Activated CD8-positive, alpha-beta T cell treated with anti-CD3 and anti-CD28 coated beads, Interleukin-2, amount 10 ng/mL, durations not matched to agents 7 days and 5 days (primary cell): ENCODE results near the gene DHRS7. TPM values are rescaled to one million over a fixed set of nuclear protein-coding genes. Genes with fewer than 3 reads are reported as not detected.

Experiments
- ATAC-seq: fragments of 150-1000 bp; cut with Tn5 transposase; one replicate; pipeline ENCODE4 v1.10.0; 2021; ENCODE audit warnings: moderate library complexity
- CTCF ChIA-PET: fragments of 350-600 bp; sonication (Branson Sonifier 250); formaldehyde crosslinking; loops from one replicate; lab custom pipeline; 2021; ENCODE audit warnings: antibody characterized with exemption; lab: Charles Lee
- POLR2A ChIA-PET: fragments of 350-600 bp; sonication (Branson Sonifier 250); formaldehyde crosslinking; loops from one replicate; lab custom pipeline; 2021; ENCODE audit warnings: antibody characterized with exemption; lab: Charles Lee
- DNase-seq: peaks from one replicate; pipeline ENCODE4 v3.0.0-alpha.2; 2020
- H3K27ac Mint-ChIP-seq: one replicate; pipeline ENCODE4 v1.8.0; 2021; ENCODE audit warnings: mild to moderate bottlenecking, mixed read lengths
- H3K27me3 Mint-ChIP-seq: one replicate; pipeline ENCODE4 v1.8.0; 2021; ENCODE audit warnings: low read depth, mixed read lengths
- H3K36me3 Mint-ChIP-seq: one replicate; pipeline ENCODE4 v1.8.0; 2021; ENCODE audit warnings: low read depth, mixed read lengths
- H3K4me1 Mint-ChIP-seq: one replicate; pipeline ENCODE4 v1.8.0; 2021; ENCODE audit warnings: low read depth, mixed read lengths
- H3K4me3 Mint-ChIP-seq: one replicate; pipeline ENCODE4 v1.8.0; 2021; ENCODE audit warnings: mild to moderate bottlenecking, mixed read lengths
- H3K9me3 Mint-ChIP-seq: one replicate; pipeline ENCODE4 v1.8.0; 2022; ENCODE audit warnings: mixed read lengths; ENCODE audit not compliant: insufficient read depth
- total RNA-seq, 2 experiments: library from RNA; stranded (reverse); gene quantifications; one replicate each; pipeline ENCODE4 v1.2.3, GENCODE V29; 2021

The DHRS7 gene
- total RNA-seq, 2 experiments from 2014 or later, result 45.7 to 54.4 TPM

DNA sequence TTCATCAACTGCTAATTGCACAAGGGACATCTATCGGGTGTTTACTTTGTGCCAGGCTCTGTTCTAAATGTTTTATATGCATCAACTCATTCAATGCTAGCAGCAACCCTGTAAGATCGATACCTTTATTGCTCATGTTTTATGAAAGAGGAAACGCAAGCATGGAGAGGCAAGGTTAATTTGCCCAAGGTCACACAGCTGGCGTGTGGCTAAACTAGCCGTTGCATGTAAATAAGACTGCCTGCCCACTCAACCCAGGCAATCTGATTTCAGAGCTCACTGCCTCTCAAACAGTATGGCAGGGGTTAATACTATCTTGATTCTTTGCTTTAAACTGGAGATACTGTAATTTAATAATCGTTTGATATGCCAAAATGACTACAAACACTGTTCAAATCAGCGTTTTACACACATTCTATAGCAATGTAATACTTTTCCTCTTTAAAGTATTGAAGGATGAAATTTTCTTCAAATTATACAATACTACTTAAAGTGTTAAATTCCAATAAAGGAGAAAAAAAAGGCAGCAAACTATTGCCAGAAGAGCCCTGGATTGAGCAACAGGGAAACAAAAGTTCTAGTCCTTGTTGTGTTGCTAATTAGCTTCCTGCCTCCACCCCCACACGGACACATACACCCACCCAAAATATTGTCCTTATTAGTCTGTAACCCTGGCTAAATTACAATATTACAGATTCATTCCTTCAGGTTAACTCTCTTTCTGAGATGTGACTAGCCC is 39.1 kb upstream of the DHRS7 start:
- H3K36me3 Mint-ChIP-seq, result no peaks in the 10 kb centered on the region
- no peaks in the 10 kb centered on the region for H3K4me1 Mint-ChIP-seq
- H3K27ac Mint-ChIP-seq, result no peak overlapping the region
- DNase-seq (no peak), ATAC-seq (no peak)
- peaks cover 13% of the 10 kb centered on the region for H3K9me3 Mint-ChIP-seq
- H3K4me3 Mint-ChIP-seq, result no peak overlapping the region
- CTCF ChIA-PET, result interaction anchor here (1.0 kb wide), 1 partner anchor 20 kb away, joined by 4 read pairs; no protein-coding TSS in a partner anchor
- POLR2A ChIA-PET, result no interaction called here
- peaks cover 16% of the 10 kb centered on the region for H3K27me3 Mint-ChIP-seq

DNA sequence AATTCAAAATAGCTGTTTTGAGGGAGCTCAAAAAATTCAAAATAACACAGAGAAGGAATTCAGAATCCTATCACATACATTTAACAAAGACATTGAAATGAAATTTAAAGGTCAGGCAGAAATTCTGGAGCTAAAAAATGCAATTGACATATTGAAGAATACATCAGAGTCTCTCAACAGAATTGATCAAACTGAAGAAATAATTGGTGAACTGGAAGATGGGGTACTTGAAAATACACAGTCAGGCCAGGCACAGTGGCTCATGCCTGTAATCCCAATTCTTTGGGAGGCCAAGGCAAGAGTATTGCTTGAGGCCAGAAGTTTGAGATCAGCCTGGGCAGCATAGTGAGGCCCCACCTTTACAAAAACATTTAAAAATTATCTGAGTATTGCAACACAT is 34.1 kb upstream of the DHRS7 start:
- peaks cover 7% of the 10 kb centered on the region for H3K4me1 Mint-ChIP-seq
- CTCF ChIA-PET, result interaction anchor here (2.8 kb wide), 1 partner anchor 15 kb away, joined by 13 read pairs; no protein-coding TSS in a partner anchor
- H3K4me3 Mint-ChIP-seq, result no peak overlapping the region
- ATAC-seq, result no peak
- DNase-seq, result no peak
- H3K27me3 Mint-ChIP-seq, result peaks cover 10% of the 10 kb centered on the region
- no peak overlapping the region for H3K27ac Mint-ChIP-seq
- peaks cover 17% of the 10 kb centered on the region for H3K9me3 Mint-ChIP-seq
- peaks cover 2% of the 10 kb centered on the region for H3K36me3 Mint-ChIP-seq
- POLR2A ChIA-PET, result no interaction called here

- DNase-seq (no peak), ATAC-seq (no peak)
- CTCF ChIA-PET, result interaction anchor here (2.8 kb wide), 1 partner anchor 14 kb away, joined by 13 read pairs; no protein-coding TSS in a partner anchor
- peaks cover 7% of the 10 kb centered on the region for H3K4me1 Mint-ChIP-seq
- POLR2A ChIA-PET, result no interaction called here
- no peak overlapping the region for H3K27ac Mint-ChIP-seq
- H3K4me3 Mint-ChIP-seq, result no peak overlapping the region
- peaks cover 17% of the 10 kb centered on the region for H3K9me3 Mint-ChIP-seq
- peaks cover 13% of the 10 kb centered on the region for H3K27me3 Mint-ChIP-seq
- peaks cover 2% of the 10 kb centered on the region for H3K36me3 Mint-ChIP-seq
Measured at GRCh38 chr14:60197629-60198303, 32.6 kb upstream of the DHRS7 start.

DNA sequence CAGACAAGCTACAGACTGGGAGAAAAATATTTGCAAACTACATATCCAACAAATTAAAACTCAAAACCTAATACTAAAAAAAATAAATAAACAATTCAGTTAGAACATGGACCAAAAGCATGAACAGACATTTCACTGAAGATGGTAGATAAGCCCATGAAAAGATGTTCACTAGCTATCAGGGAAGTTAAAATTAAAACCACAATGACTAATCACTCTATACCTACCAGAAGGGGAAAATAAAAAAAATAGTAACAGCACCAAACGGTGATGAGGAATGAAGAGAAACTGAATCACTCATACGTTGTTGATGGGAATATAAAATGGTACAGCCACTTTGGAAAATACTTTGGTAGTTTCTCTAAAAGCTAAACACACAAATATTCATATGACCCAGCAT is 31.1 kb upstream of the DHRS7 start:
- no peak overlapping the region for H3K27ac Mint-ChIP-seq
- peaks cover 15% of the 10 kb centered on the region for H3K9me3 Mint-ChIP-seq
- no peak for DNase-seq
- ChIA-PET POLR2A (no interaction called here), CTCF (interaction anchor here (1.0 to 2.5 kb wide), 8 partner anchors 12 to 367 kb away, joined by 3 to 18 read pairs (median 4); no protein-coding TSS in a partner anchor)
- peaks cover 9% of the 10 kb centered on the region for H3K27me3 Mint-ChIP-seq
- H3K4me1 Mint-ChIP-seq, result peaks cover 7% of the 10 kb centered on the region
- H3K4me3 Mint-ChIP-seq, result no peak overlapping the region
- H3K36me3 Mint-ChIP-seq, result peaks cover 2% of the 10 kb centered on the region
- no peak for ATAC-seq

GRCh38 chr14:60195179-60195810 is 30.1 kb upstream of the DHRS7 start:
- Mint-ChIP-seq H3K36me3 (peaks cover 2% of the 10 kb centered on the region), H3K4me1 (peaks cover 7% of the 10 kb centered on the region), H3K4me3 (no peak overlapping the region), H3K27ac (no peak overlapping the region), H3K9me3 (peaks cover 12% of the 10 kb centered on the region), H3K27me3 (peaks cover 8% of the 10 kb centered on the region)
- CTCF ChIA-PET, result interaction anchor here (1.0 to 2.5 kb wide), 6 partner anchors 11 to 368 kb away, joined by 3 to 18 read pairs (median 4); no protein-coding TSS in a partner anchor
- POLR2A ChIA-PET, result no interaction called here
- DNase-seq, result no peak
- ATAC-seq, result peak; percentile 42

DNA sequence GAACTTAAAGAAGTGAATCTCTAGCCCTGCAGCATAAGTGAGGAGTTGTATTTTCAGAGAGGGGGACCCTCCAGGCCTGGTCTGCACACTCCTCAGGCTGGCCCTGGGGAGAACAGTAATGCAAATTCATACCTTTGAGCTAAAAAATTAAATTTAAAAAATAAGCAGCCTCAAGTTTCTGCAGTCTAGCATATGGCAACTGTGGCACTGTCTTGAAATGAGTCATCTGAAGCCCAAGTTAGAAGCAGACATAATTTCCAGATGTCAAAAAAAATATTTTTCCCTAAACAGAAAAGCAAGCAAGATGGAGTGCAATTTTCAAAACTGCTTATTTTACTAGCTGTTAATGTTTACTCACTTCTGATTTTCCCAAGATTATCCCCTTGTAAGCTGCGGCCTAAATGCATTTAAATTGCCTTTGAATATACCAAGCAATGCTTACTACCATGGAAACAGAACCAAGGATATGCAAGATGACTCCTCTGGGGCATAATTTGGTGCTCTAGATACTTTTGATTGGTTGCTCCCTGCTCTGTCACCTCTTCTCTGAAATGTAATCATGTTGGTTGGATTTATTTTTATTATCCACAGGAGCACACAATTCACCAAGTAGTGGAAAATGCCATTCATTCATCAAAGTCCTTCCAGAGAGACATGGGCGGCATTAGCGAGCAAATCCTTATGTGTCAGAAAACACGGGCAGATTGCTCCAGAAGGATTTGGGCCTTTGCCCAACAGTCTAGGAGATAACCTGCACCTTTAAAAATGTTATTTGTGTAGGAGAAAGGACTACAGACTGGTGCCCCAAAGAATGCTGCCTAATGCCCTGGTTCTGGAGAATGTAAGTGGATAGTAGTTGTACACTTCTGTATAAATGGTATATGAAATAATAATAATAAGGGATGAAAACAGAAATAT is 25.0 kb upstream of the DHRS7 start:
- no peak overlapping the region for H3K4me3 Mint-ChIP-seq
- no peak overlapping the region for H3K27ac Mint-ChIP-seq
- ATAC-seq, result no peak
- peaks cover under 1% of the 10 kb centered on the region for H3K4me1 Mint-ChIP-seq
- ChIA-PET CTCF (interaction anchor here (1.0 to 4.9 kb wide), 5 partner anchors 13 to 372 kb away, joined by 3 to 24 read pairs (median 3); no protein-coding TSS in a partner anchor), POLR2A (no interaction called here)
- H3K27me3 Mint-ChIP-seq, result peaks cover 6% of the 10 kb centered on the region
- H3K9me3 Mint-ChIP-seq, result no peaks in the 10 kb centered on the region
- no peak for DNase-seq
- H3K36me3 Mint-ChIP-seq, result no peaks in the 10 kb centered on the region

GRCh38 chr14:60188696-60189095 is 23.5 kb upstream of the DHRS7 start:
- Mint-ChIP-seq H3K27ac (no peak overlapping the region), H3K9me3 (no peaks in the 10 kb centered on the region), H3K36me3 (no peaks in the 10 kb centered on the region), H3K4me3 (no peak overlapping the region), H3K27me3 (peaks cover 6% of the 10 kb centered on the region), H3K4me1 (peaks cover 7% of the 10 kb centered on the region)
- no peak for ATAC-seq
- no peak for DNase-seq
- POLR2A ChIA-PET, result interaction anchor here (2.1 kb wide), 1 partner anchor 60 kb away, joined by 10 read pairs; the partner anchor contains the start of gene PPM1A
- CTCF ChIA-PET, result interaction anchor here (0.8 to 8.1 kb wide), 7 partner anchors 12 to 369 kb away, joined by 3 to 153 read pairs (median 3); no protein-coding TSS in a partner anchor

GRCh38 chr14:60188115-60188514 is 22.9 kb upstream of the DHRS7 start:
- Mint-ChIP-seq H3K36me3 (no peaks in the 10 kb centered on the region), H3K4me1 (peaks cover 13% of the 10 kb centered on the region), H3K27me3 (peaks cover 6% of the 10 kb centered on the region), H3K27ac (no peak overlapping the region), H3K4me3 (no peak overlapping the region), H3K9me3 (no peaks in the 10 kb centered on the region)
- no peak for DNase-seq
- no peak for ATAC-seq
- CTCF ChIA-PET, result interaction anchor here (1.3 to 8.1 kb wide), 11 partner anchors 12 to 681 kb away, joined by 3 to 153 read pairs (median 4); partner anchors contain the start of gene DHRS7
- POLR2A ChIA-PET, result interaction anchor here (2.1 kb wide), 1 partner anchor 60 kb away, joined by 10 read pairs; the partner anchor contains the start of gene PPM1A

DNA sequence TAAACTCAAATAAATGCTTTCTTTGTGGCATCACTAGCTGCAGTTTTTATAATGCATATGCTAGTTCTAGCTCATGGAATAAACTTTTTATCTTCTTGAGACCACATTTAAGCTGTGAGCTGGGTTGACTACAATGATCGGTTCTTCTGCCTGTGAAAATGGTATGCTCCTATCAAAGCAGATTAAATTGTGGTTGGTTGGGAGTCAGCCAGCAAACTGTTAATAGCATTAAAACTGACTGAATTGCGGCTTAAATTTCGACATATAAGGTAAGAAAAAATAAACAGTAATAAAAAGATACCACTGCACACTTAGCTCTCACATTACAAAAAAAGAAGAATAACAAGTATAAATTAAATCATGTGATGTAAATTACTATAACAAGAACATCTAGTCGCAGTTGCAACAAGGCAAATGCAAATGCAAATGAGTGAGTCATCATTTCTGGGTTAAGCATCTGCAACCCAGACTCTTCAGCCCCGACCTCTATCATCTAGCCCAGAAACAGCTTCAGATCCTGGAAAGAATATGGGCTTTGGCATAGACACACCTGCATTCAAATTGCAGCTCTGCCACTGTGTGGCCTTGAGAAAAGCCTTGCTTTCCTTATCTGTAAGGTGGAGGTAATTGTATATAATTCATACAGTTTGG is 19.8 kb upstream of the DHRS7 start:
- no peak for ATAC-seq
- no peaks in the 10 kb centered on the region for H3K36me3 Mint-ChIP-seq

More for the DNA sequence above, 19.8 kb upstream of the DHRS7 start:
- Mint-ChIP-seq H3K9me3 (no peaks in the 10 kb centered on the region), H3K27ac (no peak overlapping the region), H3K4me3 (no peak overlapping the region), H3K4me1 (peaks cover 13% of the 10 kb centered on the region), H3K27me3 (peaks cover 2% of the 10 kb centered on the region)
- no peak for DNase-seq
- POLR2A ChIA-PET, result interaction anchor here (1.3 kb wide), 1 partner anchor 220 kb away, joined by 6 read pairs; no protein-coding TSS in a partner anchor
- CTCF ChIA-PET, result interaction anchor here (0.6 to 8.1 kb wide), 39 partner anchors 11 to 1056 kb away, joined by 3 to 153 read pairs (median 5); partner anchors contain the start of genes CCDC175, DHRS7, PCNX4 and PPM1A
